ENCODE data around the gene ZNF253. TPM values are rescaled to one million over a fixed set of nuclear protein-coding genes. Genes with fewer than 3 reads are reported as not detected.

ZNF253 gene
- polyA plus RNA-seq, 3 donors: 0.45 to 1.5 (median 1.1) TPM

GRCh38 chr19:19943848-19944582 lies 78.3 kb downstream of the ZNF253 start:
- H3K9me3 ChIP-seq (replicated peaks in 1 of 2; ENCODE audit: control insufficient read depth in 1 of 2, insufficient read depth in 1 of 2, low read length in 2 of 2): peaks cover 69 to 98% of the 10 kb centered on the region in 2 donors
- no peaks in the 10 kb centered on the region for H3K79me2 ChIP-seq (ENCODE audit: insufficient read depth, low read length)
- Mint-ChIP-seq H3K4me3 (no peak overlapping the region), H3K9me3 (peaks cover 24 to 64% (median 50%) of the 10 kb centered on the region in 7 donors), H3K4me1 (no peaks in the 10 kb centered on the region), H3K36me3 (no peaks in the 10 kb centered on the region), H3K27me3 (ENCODE audit: low read depth in 3 of 3) (no peaks in the 10 kb centered on the region), H3K27ac (no peak overlapping the region)
- intact Hi-C loops (cut with micrococcal nuclease): no loop called here
- H3K4me1 ChIP-seq (ENCODE audit: control insufficient read depth in 1 of 2, insufficient read depth in 2 of 2, low read length in 2 of 2): no peaks in the 10 kb centered on the region
- H3K9ac ChIP-seq (ENCODE audit: insufficient read depth, low read length, poor library complexity, severe bottlenecking): no peak overlapping the region
- H2AFZ ChIP-seq (ENCODE audit: insufficient read depth, low read depth, low read length, poor library complexity, severe bottlenecking): no peak overlapping the region
- no peak overlapping the region for H3K27ac ChIP-seq (ENCODE audit: low read depth in 1 of 2, low read length in 2 of 2)
- no peak for TF ChIP-seq CTCF (IDR thresholded peaks at IDR 0.05)
- no peaks in the 10 kb centered on the region for H4K20me1 ChIP-seq (ENCODE audit: insufficient read depth, low read length)
- H3K4me3 ChIP-seq (replicated peaks in 1 of 3; ENCODE audit: low read depth in 2 of 3, low read length in 3 of 3): no peak overlapping the region
- DNase-seq: no peak
- H3K36me3 ChIP-seq (replicated peaks in 1 of 2; ENCODE audit: control insufficient read depth in 1 of 2, insufficient read depth in 2 of 2, low read length in 2 of 2): no peaks in the 10 kb centered on the region
- no peak overlapping the region for H3K4me2 ChIP-seq (replicated peaks; ENCODE audit: extremely low read depth, low read length, poor library complexity, severe bottlenecking)
- no peaks in the 10 kb centered on the region for H3K27me3 ChIP-seq (ENCODE audit: control insufficient read depth in 2 of 2, insufficient read depth in 2 of 2, low read length in 2 of 2)
- WGBS (ENCODE audit: insufficient coverage): 83% methylated on average over 6 of the region's 8 CpGs

Other genes with a start within 250 kb of the ZNF253 start
- gene PBX4, start 247.2 kb upstream of the ZNF253 start, polyA plus RNA-seq: 1 to 10 TPM in 1 of 3 donors, not detected in 2; 2.4 TPM
- 100 to 1,000 TPM in 1 of 3 donors, 1 to 10 TPM in 2; 1.9 to 108 (median 2.2) TPM for gene LPAR2, start 237.7 kb upstream of the ZNF253 start, polyA plus RNA-seq
- 10 to 100 TPM; 41.4 to 91.4 (median 75.1) TPM for gene GMIP, start 222.2 kb upstream of the ZNF253 start, polyA plus RNA-seq
- gene ATP13A1, start 202.2 kb upstream of the ZNF253 start, polyA plus RNA-seq: 100 to 1,000 TPM in 1 of 3 donors, 10 to 100 TPM in 2; 16.9 to 106 (median 21.9) TPM
- gene ZNF101, start 197.0 kb upstream of the ZNF253 start, polyA plus RNA-seq: 1 to 10 TPM; 4.5 to 8.4 (median 5.5) TPM
- gene ZNF14, start 132.8 kb upstream of the ZNF253 start, polyA plus RNA-seq: 1 to 10 TPM in 2 of 3 donors, under 1 TPM in 1; 0.88 to 2.1 (median 1.2) TPM
- gene ZNF506, start 44.1 kb upstream of the ZNF253 start, polyA plus RNA-seq: 1 to 10 TPM; 4.1 to 8.3 (median 6.1) TPM
- 1 to 10 TPM; 2.4 to 4.6 (median 2.8) TPM for gene ZNF93, start 35.1 kb downstream of the ZNF253 start, polyA plus RNA-seq
- 1 to 10 TPM in 1 of 3 donors, under 1 TPM in 1, not detected in 1; 0.48 to 1.7 TPM for gene ZNF682, start 173.6 kb downstream of the ZNF253 start, polyA plus RNA-seq
- gene ZNF90, start 212.1 kb downstream of the ZNF253 start, polyA plus RNA-seq: under 1 TPM in 1 of 3 donors, not detected in 2; 0.59 TPM